HL-60 (cell line): ENCODE measurements around the gene KIAA1755.

Experiments
- DNase-seq, 2 experiments: peaks; one replicate each; pipeline ENCODE4 v3.0.0-alpha.2; 2010 to 2020; ENCODE audit warnings: low read depth in 1 of 2, low spot score in 1 of 2
- H3K27ac ChIP-seq: fragments of 250-450 bp; sonication (Bioruptor Pico); replicated peaks from 2 replicates; pipeline ENCODE4 v1.5.1; 2020; ENCODE audit warnings: mild to moderate bottlenecking, moderate library complexity
- H3K27me3 ChIP-seq: fragments of 250-450 bp; sonication (Bioruptor Pico); 2 replicates; pipeline ENCODE4 v1.5.1; 2021; ENCODE audit warnings: mild to moderate bottlenecking, moderate library complexity; ENCODE audit not compliant: insufficient read depth, poor library complexity, severe bottlenecking
- H3K4me3 ChIP-seq: replicated peaks from 2 replicates; pipeline ENCODE4 v1.5.1; 2011; ENCODE audit warnings: mild to moderate bottlenecking, control low read depth, low read length; ENCODE audit not compliant: insufficient read depth
- GABPA ChIP-seq: IDR thresholded peaks from 2 replicates; pipeline ENCODE4 v1.6.1; 2012; ENCODE audit warnings: low read depth
- POLR2AphosphoS5 ChIP-seq: IDR thresholded peaks from 2 replicates; pipeline ENCODE4 v1.6.1; 2012; ENCODE audit warnings: low read depth
- SPI1 ChIP-seq: IDR thresholded peaks from 2 replicates; pipeline ENCODE4 v1.6.1; 2012; ENCODE audit warnings: low read depth, mild to moderate bottlenecking, borderline replicate concordance
- TF ChIP-seq, protein P1 (sequence below): IDR thresholded peaks from 2 replicates; pipeline ENCODE4 v1.6.1; 2012; ENCODE audit warnings: low read depth; ENCODE audit not compliant: insufficient replicate concordance
- TF ChIP-seq, protein P2 (sequence below): IDR thresholded peaks from one replicate; pipeline ENCODE4 v1.5.1; 2011; ENCODE audit warnings: low read length, control low read depth, inconsistent platforms; ENCODE audit not compliant: insufficient read depth

Gene KIAA1755

DNA sequence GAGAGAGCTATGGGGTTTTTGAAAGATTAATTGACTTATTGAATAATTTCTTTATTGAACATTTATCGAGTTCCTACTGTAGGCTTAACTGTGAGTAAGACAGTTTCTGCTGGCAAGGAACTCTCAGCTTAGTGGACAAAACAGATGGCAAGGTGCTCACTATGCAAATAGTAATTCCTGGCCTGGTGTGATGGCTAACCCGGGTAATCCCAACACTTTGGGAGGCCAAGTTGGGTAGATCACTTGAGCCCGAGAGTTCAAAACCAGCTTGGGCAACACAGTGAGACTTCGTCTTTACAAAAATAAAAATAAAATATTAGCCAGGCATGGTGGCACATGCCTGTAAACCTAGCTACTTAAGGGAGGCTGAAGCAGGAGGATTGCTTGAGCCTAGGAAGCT lies 82.0 kb downstream of the KIAA1755 start:
- H3K27me3 ChIP-seq: no peaks in the 10 kb centered on the region
- no peak for DNase-seq
- no peak overlapping the region for H3K4me3 ChIP-seq
- no peak for TF ChIP-seq SPI1
- TF ChIP-seq, protein P1, sequence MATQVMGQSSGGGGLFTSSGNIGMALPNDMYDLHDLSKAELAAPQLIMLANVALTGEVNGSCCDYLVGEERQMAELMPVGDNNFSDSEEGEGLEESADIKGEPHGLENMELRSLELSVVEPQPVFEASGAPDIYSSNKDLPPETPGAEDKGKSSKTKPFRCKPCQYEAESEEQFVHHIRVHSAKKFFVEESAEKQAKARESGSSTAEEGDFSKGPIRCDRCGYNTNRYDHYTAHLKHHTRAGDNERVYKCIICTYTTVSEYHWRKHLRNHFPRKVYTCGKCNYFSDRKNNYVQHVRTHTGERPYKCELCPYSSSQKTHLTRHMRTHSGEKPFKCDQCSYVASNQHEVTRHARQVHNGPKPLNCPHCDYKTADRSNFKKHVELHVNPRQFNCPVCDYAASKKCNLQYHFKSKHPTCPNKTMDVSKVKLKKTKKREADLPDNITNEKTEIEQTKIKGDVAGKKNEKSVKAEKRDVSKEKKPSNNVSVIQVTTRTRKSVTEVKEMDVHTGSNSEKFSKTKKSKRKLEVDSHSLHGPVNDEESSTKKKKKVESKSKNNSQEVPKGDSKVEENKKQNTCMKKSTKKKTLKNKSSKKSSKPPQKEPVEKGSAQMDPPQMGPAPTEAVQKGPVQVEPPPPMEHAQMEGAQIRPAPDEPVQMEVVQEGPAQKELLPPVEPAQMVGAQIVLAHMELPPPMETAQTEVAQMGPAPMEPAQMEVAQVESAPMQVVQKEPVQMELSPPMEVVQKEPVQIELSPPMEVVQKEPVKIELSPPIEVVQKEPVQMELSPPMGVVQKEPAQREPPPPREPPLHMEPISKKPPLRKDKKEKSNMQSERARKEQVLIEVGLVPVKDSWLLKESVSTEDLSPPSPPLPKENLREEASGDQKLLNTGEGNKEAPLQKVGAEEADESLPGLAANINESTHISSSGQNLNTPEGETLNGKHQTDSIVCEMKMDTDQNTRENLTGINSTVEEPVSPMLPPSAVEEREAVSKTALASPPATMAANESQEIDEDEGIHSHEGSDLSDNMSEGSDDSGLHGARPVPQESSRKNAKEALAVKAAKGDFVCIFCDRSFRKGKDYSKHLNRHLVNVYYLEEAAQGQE: no peak
- no peak for TF ChIP-seq GABPA
- H3K27ac ChIP-seq: no peak overlapping the region

DNA sequence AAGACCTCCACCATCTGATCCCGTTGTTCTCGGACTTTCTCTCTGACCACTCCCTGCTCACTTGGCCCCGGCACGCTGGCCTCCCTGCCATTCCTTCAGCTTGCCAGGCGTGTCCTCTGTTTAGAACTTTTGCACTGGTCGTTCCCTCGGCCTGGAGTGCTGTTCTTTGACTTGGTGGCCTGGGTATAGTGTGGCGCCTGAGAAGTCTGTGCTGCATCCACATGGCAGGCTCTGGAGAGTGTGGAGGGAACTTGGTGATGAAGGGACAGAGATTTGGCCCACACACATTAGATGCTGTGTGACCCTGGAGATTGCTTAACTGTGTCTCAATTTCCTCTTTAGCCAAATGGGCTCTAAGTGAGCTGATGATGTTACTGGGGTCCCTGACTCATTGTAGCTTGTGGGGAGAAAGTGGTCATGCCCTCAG lies 82.5 kb downstream of the KIAA1755 start:
- no peak overlapping the region for H3K4me3 ChIP-seq
- no peak for DNase-seq
- H3K27me3 ChIP-seq: no peaks in the 10 kb centered on the region
- TF ChIP-seq GABPA (no peak), POLR2AphosphoS5 (no peak), SPI1 (no peak)
- TF ChIP-seq, protein P2, sequence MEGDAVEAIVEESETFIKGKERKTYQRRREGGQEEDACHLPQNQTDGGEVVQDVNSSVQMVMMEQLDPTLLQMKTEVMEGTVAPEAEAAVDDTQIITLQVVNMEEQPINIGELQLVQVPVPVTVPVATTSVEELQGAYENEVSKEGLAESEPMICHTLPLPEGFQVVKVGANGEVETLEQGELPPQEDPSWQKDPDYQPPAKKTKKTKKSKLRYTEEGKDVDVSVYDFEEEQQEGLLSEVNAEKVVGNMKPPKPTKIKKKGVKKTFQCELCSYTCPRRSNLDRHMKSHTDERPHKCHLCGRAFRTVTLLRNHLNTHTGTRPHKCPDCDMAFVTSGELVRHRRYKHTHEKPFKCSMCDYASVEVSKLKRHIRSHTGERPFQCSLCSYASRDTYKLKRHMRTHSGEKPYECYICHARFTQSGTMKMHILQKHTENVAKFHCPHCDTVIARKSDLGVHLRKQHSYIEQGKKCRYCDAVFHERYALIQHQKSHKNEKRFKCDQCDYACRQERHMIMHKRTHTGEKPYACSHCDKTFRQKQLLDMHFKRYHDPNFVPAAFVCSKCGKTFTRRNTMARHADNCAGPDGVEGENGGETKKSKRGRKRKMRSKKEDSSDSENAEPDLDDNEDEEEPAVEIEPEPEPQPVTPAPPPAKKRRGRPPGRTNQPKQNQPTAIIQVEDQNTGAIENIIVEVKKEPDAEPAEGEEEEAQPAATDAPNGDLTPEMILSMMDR: no peak
- TF ChIP-seq, protein P1: no peak
- H3K27ac ChIP-seq: no peak overlapping the region

DNA sequence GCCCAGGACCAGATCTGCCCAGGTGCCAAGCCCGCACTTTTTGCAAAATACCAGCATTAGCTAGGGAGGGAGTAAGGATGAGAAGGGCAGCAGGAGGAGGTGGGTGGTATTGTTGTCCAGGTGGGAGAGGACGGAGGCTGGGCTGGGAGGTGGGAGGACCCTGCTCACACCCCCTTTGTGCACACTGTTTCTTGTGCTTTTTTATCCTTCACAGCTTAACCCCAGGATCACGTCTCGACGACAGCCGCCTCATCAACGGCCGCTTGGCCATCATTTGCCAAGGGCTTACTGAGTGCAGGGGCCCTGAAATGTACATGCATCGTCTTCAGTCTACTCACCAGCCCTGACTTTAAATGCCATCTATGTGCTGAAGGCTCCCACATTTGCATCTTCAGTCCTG lies 83.3 kb downstream of the KIAA1755 start:
- Histone ChIP-seq H3K27me3 (no peaks in the 10 kb centered on the region), H3K27ac (no peak overlapping the region), H3K4me3 (no peak overlapping the region)
- TF ChIP-seq SPI1: no peak
- TF ChIP-seq GABPA: no peak
- TF ChIP-seq, protein P1: no peak
- TF ChIP-seq POLR2AphosphoS5: no peak
- DNase-seq: no peak

DNA sequence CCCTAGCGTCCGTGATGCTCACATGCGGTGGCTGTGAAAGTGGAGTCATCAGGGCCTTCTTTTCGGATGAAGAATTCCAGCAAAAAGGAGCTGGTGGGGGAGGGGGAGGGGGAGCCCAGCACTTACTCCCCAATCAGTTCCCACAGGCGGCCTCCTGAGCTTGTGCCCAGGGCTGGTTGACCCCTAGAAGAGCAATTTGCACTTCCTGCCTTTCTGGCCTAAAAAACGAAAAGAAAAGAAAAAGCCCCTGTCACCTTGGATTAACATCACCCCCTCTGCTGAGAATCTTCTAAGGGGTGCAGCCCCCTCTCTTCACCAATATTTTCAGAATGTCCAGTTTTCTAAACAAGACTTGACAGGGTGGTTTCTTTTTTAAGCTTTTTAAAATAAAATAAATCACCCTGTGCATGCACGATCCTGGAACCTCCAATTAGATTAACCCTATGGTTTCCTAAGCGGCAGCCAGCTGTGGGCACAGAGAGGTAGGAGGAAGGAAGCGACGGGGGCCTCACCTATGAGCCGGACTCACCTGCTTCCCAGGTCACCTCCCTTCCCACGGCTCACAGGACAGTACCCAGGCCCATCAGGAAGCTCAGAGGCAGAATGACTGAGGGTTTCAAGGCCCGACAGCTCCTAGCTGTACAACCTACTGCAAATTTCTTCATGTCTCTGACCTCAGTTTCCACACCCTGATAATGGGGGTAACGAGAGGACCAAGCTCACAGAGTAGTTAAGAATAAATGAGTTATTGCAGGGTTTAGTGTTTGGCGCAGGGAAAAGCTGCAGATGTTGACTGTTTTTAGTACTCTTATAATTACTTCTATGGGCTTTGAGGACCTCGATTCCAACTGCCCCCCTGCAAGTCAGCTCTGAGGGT lies 85.0 kb downstream of the KIAA1755 start:
- no peak for DNase-seq
- no peaks in the 10 kb centered on the region for H3K27me3 ChIP-seq
- TF ChIP-seq POLR2AphosphoS5 (no peak), SPI1 (no peak), GABPA (no peak)
- TF ChIP-seq, protein P2: no peak
- TF ChIP-seq, protein P1: no peak
- H3K4me3 ChIP-seq: no peak overlapping the region
- H3K27ac ChIP-seq: no peak overlapping the region
